Spinal cord (tissue), 10 donors: Measurements from ENCODE around the gene ASIP. TPM values are rescaled to one million over a fixed set of nuclear protein-coding genes. Genes with fewer than 3 reads are reported as not detected.

Experiments used
- DNase-seq, 6 donors: peaks; one replicate each; pipeline versions ENCODE4 v3.0.0 to v3.0.0-alpha.2; 2013 to 2015; ENCODE audit warnings: low spot score in 6 of 6, low read depth in 4 of 6
- H3K27ac ChIP-seq: one replicate; pipeline ENCODE4 v1.5.1; 2013; ENCODE audit warnings: low read depth, low read length, control low read depth
- H3K27me3 ChIP-seq: one replicate; pipeline ENCODE4 v1.6.1; 2013; ENCODE audit warnings: low read length; ENCODE audit not compliant: control insufficient read depth, insufficient read depth
- H3K36me3 ChIP-seq: one replicate; pipeline ENCODE4 v1.6.1; 2013; ENCODE audit warnings: low read length; ENCODE audit not compliant: control insufficient read depth, insufficient read depth
- H3K4me1 ChIP-seq: one replicate; pipeline ENCODE4 v1.6.1; 2013; ENCODE audit warnings: low read length; ENCODE audit not compliant: control insufficient read depth, insufficient read depth
- H3K4me3 ChIP-seq: one replicate; pipeline ENCODE4 v1.5.1; 2013; ENCODE audit warnings: low read depth, low read length, control low read depth
- H3K9me3 ChIP-seq: one replicate; pipeline ENCODE4 v1.6.1; 2013; ENCODE audit warnings: low read length; ENCODE audit not compliant: control insufficient read depth, insufficient read depth
- WGBS: methylation state at CpG from one replicate; pipeline ENCODE4 v1.1.5; 2013; ENCODE audit warnings: missing lambda C conversion rate; ENCODE audit not compliant: insufficient coverage; 5-methylcytosine and 5-hydroxymethylcytosine counted together
- polyA plus RNA-seq, 2 donors: library from polyadenylated mRNA; unstranded; fragments of 120-200 nt; gene quantifications; one replicate each; pipeline ENCODE4 v1.2.1, GENCODE V29; 2013; ENCODE audit not compliant: insufficient read length in 2 of 2
- total RNA-seq, 2 donors: library from RNA; depleted of rRNA in 1 of 2; stranded (reverse); fragments of 120-200 nt in 1 of 2; fragments of >200 nt in 1 of 2; gene quantifications; one replicate each; pipeline versions ENCODE4 v1.2.3 to v1.2.4, GENCODE V29; 2013 to 2014
- donor health status: healthy.

The ASIP gene
- total and polyA plus RNA-seq, 4 donors = 0.99 to 3.5 (median 1.6) TPM; not detected in 1

DNA sequence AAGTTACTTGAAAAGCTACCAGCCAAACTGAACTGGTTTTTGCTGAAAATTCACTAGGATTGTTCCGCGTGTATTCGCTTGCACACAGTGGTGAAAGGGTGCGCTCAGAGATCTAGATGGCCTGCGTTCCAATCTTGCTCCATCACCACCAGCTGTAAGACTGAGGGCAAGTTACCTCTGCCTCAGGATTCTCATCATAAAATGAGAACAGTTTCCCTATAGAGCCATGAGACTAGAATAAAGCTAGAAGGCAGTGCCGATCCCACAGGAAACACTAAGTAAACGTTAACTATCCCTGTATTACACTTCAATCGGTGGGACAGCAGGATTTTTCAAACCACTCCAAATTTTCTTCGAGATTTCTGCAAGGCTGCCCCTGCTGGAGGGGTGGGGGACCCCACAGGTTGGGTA, 61.1 kb downstream of the ASIP start:
- H3K4me1 ChIP-seq = peaks cover 25% of the 10 kb centered on the region
- WGBS = 43% methylated on average over 7 of the region's 9 CpGs
- no peak for DNase-seq
- H3K9me3 ChIP-seq = no peaks in the 10 kb centered on the region
- no peaks in the 10 kb centered on the region for H3K36me3 ChIP-seq
- peak overlapping the region; percentile 74 for H3K4me3 ChIP-seq
- no peaks in the 10 kb centered on the region for H3K27me3 ChIP-seq
- peak overlapping the region; percentile 75 for H3K27ac ChIP-seq

DNA sequence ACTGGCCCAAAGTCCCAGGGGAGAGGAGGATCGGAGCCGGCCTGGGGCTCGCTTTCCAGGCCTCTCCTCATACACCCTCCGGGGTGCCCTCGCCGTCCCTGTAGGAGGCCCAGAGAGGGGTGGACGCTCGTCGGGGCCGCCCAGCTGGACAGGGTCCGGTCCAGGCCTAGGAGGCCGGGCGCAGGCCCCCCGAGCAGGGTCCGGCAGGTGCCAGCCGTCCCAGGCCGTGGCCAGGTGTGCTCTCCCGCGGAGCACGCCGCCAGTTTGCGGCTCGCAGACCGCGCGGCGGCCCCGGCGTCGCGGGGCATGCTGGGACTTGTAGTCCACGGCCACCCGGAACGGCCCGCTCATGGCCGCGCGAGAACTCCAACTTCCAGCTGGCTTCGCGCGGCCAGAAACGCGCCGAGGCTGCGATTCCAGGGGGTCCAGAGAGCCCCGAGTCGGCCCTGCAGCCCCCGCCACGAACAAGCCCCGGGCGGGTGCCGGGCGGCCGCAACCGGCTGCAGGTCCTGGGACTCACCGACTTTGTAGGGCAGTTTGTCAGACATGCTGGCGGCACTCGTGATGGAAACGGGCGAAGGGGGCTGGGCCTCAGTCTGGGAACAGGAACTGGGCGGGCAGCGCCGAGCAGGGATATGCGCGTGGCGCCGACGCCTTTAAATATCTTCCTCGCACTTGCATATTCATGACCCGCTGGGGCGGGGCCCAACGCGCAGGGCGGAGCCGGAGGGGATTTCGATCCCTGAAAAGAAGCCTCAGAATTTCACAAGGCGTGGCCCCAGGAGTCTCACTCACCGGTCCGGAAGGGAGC, 61.7 kb downstream of the ASIP start, which contains the start of gene AHCY:
Gene AHCY, minus strand, starts transcription at position 633 of the 811 bp plus-strand sequence. Its CDS starts 85 bp downstream, at position 548.
- WGBS = under 1% methylated on average over 78 of the region's 79 CpGs
- DNase-seq = peak; percentile 85 to 98 (median 90)
- H3K27ac ChIP-seq = peak within 1 kb of the TSS; percentile 92
- H3K27me3 ChIP-seq = no peaks in the 10 kb centered on the region
- H3K4me3 ChIP-seq = peak within 1 kb of the TSS; percentile 74
- no peaks in the 10 kb centered on the region for H3K9me3 ChIP-seq
- peaks cover 25% of the 10 kb centered on the region for H3K4me1 ChIP-seq
- H3K36me3 ChIP-seq = no peaks in the 10 kb centered on the region

DNA sequence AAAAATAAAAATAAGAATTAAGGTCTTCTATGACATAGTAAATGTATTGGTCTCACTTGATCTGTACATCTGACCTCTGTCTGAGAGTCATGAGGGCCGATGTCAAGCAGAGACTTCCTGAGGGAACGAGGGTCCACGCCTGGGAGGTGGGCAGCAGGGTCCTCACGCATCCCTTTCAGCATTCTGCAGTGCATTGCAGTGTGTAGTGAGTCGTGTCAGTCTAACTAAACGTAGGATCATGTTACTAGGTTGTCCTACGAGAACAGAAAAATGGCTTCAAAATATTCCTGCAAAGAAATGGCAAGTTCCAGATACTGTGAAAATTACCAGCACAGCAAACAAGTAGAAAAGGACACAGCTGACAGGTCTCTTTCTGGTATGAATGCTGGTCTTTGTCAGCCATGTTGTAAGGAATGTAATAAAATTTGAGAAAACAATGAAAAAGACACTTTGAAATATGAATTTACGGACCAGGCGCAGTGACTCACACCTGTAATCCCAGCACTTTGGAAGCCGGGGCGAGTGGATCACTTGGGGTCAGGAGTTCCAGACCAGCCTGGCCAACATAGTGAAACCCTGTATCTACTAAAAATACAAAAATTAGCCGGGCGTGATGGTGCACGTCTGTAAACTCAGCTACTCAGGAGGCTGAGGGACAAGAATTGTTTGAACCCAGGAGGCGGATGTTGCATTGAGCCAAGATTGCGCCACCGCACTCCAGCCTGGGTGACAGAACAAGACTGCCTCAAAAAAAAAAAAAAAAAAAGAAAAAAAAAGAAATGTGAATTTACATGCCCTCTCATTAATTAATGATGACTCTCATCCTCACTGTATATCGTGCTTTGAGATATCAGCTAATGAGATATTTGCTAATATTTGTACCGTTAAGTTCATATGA, 64.4 kb downstream of the ASIP start:
- Histone ChIP-seq H3K9me3 (no peaks in the 10 kb centered on the region), H3K27me3 (no peaks in the 10 kb centered on the region), H3K4me3 (no peak overlapping the region), H3K27ac (no peak overlapping the region), H3K36me3 (no peaks in the 10 kb centered on the region), H3K4me1 (peaks cover 25% of the 10 kb centered on the region)
- WGBS = 85% methylated on average over 12 of the region's 19 CpGs
- no peak for DNase-seq

DNA sequence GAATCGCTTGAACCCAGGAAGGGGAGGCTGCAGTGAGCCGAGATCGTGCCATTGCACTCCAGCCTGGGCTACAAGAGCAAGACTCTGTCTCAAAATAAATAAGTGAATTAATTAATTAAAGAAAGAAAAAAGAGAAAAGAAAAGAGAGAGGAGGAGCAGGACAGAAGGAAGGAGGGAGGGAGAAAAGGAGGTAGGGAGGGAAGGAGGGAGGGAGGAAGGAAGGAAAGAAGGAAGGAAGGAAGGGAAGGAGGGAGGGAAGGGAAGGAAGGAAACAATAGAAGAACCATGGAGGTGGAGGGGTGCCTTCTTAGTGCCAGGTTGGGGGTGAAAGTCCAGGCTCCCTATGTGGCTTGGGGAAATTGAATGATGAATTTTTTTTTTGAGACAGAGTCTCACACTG, 68.5 kb downstream of the ASIP start:
- Histone ChIP-seq H3K4me3 (no peak overlapping the region), H3K27me3 (peaks cover 12% of the 10 kb centered on the region), H3K4me1 (peaks cover 18% of the 10 kb centered on the region), H3K36me3 (no peaks in the 10 kb centered on the region), H3K9me3 (no peaks in the 10 kb centered on the region), H3K27ac (no peak overlapping the region)
- 100% methylated on average over 1 of the region's 3 CpGs for WGBS
- DNase-seq = no peak

DNA sequence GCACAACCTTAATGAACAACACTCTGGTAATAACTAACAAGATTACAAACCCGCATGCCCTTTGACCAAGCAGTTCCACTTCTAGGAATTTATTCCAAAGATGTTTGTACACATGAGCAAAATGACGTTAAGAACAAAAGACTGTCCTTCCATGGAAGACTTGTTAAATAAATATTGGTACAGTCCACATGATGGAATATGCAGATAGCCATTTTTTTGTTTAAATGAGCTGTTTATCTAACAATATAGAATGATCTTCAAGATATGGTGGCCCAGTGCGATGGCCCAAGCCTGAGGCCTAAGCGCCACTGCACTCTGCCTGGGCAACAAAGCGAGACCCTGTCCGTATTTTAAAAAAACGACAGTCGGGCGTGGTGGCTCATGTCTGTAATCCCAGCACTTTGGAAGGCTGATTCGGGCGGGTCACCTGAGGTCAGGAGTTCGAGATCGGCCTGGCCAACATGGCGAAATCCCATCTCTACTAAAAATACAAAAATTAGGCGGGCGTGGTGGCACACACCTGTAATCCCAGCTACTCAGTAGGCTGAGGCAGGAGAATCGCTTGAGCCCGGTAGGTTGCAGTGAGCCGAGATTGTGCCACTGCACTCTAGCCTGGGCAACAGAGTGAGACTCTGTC, 69.4 kb downstream of the ASIP start:
- Histone ChIP-seq H3K36me3 (no peaks in the 10 kb centered on the region), H3K4me3 (no peak overlapping the region), H3K9me3 (no peaks in the 10 kb centered on the region), H3K4me1 (peaks cover 18% of the 10 kb centered on the region), H3K27ac (no peak overlapping the region), H3K27me3 (peaks cover 12% of the 10 kb centered on the region)
- DNase-seq = no peak
- WGBS = 90% methylated on average over 16 of the region's 19 CpGs

DNA sequence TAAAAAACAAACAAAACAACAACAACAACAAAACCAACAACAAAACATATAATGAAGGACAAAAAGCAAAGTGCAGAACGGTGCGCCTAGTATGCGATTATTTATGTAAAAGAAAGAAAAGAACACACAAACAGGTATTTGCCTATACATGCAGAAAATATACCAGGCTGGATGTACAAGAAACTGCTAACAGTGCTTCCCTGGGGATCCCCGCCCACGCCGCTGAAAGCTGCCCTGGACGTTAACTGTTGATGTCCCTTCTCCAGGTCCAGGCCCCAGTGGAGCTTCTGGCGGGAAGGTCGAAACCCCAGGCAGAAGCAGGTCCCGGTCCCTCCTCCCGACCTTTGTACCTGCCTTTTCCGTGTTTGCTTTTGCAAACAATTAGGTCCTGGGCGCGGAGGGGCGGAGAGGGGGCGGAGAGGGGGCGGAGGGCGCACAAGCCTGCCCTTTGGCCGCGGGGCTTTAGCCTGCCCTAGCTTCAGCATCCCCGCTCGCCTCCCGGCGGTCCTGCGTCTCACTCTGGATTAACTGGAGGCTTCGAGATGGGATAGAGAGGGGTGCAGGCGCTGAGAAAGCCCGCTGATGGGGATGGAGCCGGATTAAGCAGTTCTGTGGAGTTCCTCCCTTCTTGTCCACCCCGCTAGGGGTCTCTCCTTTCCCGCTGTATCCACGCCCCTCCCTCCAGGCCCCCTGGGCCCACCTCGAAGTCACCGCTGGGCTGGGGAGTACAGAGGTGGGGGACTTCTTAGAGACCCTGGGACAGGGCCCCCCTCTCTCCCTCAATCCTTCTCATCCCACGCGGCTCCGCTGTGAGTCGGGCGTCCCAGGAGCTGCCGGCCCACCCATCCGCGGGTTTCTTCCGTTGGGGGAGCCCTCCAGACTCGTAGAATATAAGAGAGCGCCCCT, 70.1 kb downstream of the ASIP start:
- Histone ChIP-seq H3K27ac (no peak overlapping the region), H3K4me1 (peaks cover 18% of the 10 kb centered on the region), H3K4me3 (no peak overlapping the region), H3K9me3 (no peaks in the 10 kb centered on the region), H3K27me3 (peaks cover 12% of the 10 kb centered on the region), H3K36me3 (no peaks in the 10 kb centered on the region)
- peak in 2 of 6 donors; percentile 16 to 32 for DNase-seq
- WGBS = 5% methylated on average over 32 of the region's 45 CpGs

DNA sequence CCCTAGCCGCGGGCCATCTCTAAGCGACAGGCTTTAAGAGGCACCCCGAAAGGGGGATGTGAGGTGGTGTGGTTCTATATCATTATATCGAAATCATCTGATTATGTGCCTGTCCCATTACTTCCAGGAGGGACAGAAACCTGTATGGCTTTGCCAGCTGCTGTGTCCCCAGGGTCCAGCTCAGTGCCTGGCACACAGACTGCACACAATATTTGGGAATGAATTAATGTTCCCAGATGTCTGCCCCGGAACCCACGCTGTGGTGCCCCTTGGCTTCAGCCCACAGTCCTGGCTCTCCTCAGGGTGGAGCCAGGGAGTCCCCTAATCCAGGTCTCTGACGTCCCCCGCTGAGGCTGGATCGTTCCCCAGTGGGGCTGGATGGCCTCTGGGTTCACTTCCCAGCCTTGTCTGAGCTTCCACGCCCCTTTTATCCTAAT, 70.8 kb downstream of the ASIP start:
- H3K36me3 ChIP-seq = no peaks in the 10 kb centered on the region
- peak in 1 of 6 donors; percentile 5 for DNase-seq
- peaks cover 12% of the 10 kb centered on the region for H3K27me3 ChIP-seq
- peaks cover 18% of the 10 kb centered on the region for H3K4me1 ChIP-seq
- no peaks in the 10 kb centered on the region for H3K9me3 ChIP-seq
- no peak overlapping the region for H3K4me3 ChIP-seq
- H3K27ac ChIP-seq = no peak overlapping the region
- 17% methylated on average over 3 of the region's 11 CpGs for WGBS

DNA sequence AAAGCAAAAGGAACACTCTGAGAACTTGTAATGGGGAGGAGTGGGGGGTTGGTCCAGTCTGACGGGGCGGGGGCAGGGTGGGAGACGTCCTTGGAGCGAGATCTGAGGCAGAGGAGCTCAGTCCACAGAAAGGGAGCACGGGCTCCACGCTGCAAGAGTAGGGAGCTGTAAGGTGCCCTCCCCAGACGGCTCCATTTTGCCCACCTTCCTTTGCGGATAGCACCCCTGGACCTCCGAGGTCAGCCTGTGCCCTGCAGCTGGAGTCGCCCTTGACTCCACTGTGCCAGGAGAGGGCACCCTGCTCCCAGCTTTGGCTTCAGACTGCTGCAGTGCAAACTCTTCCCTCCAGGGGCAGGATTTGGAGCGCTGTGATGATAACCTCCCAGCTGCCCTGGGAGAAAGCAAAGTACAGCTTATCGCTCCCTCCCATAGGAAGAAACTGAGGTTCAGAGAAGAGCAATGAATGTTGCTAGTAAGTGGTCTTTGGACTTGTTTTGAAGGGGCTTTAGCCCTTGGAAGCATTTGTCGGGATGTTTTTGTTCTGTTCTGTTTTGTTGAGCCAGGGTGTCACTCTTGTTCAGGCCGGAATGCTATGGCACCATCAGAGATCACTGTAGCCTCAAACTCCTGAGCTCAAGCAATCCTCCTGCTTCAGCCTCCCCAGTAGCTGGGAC, 71.5 kb downstream of the ASIP start:
- H3K27ac ChIP-seq = no peak overlapping the region
- H3K9me3 ChIP-seq = no peaks in the 10 kb centered on the region
- H3K36me3 ChIP-seq = no peaks in the 10 kb centered on the region
- WGBS = 13% methylated on average over 13 of the region's 14 CpGs
- H3K27me3 ChIP-seq = peaks cover 12% of the 10 kb centered on the region
- peak overlapping the region; percentile 24 for H3K4me3 ChIP-seq
- DNase-seq = peak; percentile 59 to 94 (median 78)
- H3K4me1 ChIP-seq = peaks cover 18% of the 10 kb centered on the region
